ENCODE measurements around the gene RIMKLB. TPM values are rescaled to one million over a fixed set of nuclear protein-coding genes. Genes with fewer than 3 reads are reported as not detected.

RIMKLB gene
- total and polyA plus RNA-seq, 2 of the 4 experiments (the other 2 are of a cell fraction): 12.5 to 18.8 TPM

DNA sequence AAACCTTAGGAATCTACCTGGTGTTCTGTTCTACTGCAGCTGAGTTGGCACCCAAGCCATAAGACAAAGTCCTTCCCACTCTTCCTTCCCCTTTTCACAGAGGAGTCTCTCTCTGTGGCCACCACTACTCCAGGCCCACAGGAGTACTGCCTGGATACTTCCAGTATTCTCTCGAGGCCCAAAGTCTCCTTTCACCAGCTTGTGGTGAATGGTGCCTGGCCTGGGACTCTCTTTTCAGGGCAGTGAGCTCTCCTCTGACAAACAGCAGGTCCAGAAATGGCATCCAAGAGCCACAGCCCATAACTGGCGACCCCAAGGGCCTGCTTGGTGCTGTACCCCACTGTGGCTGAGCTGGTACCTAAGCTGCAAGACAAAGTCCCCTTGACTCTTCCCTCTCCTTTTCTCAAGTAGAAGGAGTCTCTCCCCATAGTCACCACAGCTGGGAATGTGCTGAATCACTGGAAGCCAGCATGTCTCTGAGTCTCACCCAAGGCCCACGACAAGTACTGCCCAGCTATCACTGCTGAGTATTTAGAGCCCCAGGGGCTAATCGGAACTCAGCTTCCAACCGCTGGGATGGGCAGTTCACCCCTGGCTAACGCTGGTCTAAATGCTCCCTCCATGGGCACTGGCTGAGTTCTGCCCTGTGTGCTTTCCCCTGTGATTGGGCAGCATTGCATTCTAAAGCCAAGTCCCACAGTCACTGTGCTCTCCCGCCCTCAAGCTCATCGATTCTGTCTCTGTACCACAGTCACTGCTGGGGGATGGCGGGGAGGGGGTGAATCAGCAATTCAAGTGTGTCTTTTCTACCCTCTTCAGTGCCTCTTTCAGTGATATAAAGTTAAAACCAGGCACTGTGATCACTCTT is 130.7 kb downstream of the RIMKLB start:
- BruUV-seq (replicated peaks): no TSS peak
- Histone ChIP-seq H3K23ac (ENCODE audit: low read depth, low read length) (no peak overlapping the region), H4K5ac (ENCODE audit: low read depth, low read length) (no peak overlapping the region), H4K20me1 (ENCODE audit: insufficient read depth, low read length) (no peaks in the 10 kb centered on the region), H3K56ac (ENCODE audit: extremely low read depth, insufficient read depth, low read length) (no peak overlapping the region), H4K91ac (ENCODE audit: insufficient read depth, low read depth, low read length) (no peak overlapping the region), H2BK5ac (ENCODE audit: low read depth, low read length, poor library complexity, severe bottlenecking) (no peak overlapping the region), H3K14ac (replicated peaks; ENCODE audit: low read depth, low read length) (no peak overlapping the region), H3K79me1 (ENCODE audit: low read depth in 1 of 2, low read length in 2 of 2) (no peaks in the 10 kb centered on the region), H3K9me3 (ENCODE audit: control insufficient read depth, insufficient read depth, low read length) (no peaks in the 10 kb centered on the region), H2AK5ac (ENCODE audit: low read depth, low read length) (no peak overlapping the region), H4K8ac (ENCODE audit: low read depth in 2 of 2, low read length in 2 of 2) (no peak overlapping the region), H3K36me3 (ENCODE audit: control insufficient read depth, insufficient read depth, low read length) (no peaks in the 10 kb centered on the region), H3K27ac (ENCODE audit: insufficient read depth, low read length) (no peak overlapping the region), H3K27me3 (ENCODE audit: control insufficient read depth, insufficient read depth, low read length) (no peaks in the 10 kb centered on the region), H3K9ac (ENCODE audit: low read depth, low read length) (no peak overlapping the region), H2BK15ac (ENCODE audit: low read depth, low read length) (no peak overlapping the region), H3K18ac (ENCODE audit: low read depth, low read length) (no peak overlapping the region), H3K9me1 (ENCODE audit: insufficient read depth, low read length) (no peaks in the 10 kb centered on the region), H2BK20ac (ENCODE audit: low read depth, low read length) (no peak overlapping the region), H3K4ac (ENCODE audit: low read depth, low read length) (no peak overlapping the region), H3K4me3 (ENCODE audit: insufficient read depth, low read depth, low read length) (no peak overlapping the region), H3K4me2 (ENCODE audit: low read depth, low read length) (no peak overlapping the region), H3K4me1 (ENCODE audit: control insufficient read depth, insufficient read depth, low read length) (no peaks in the 10 kb centered on the region), H2AK9ac (replicated peaks; ENCODE audit: low read depth, low read length, poor library complexity) (no peak overlapping the region), H2AFZ (replicated peaks; ENCODE audit: low read length, poor library complexity) (no peak overlapping the region), H2BK120ac (ENCODE audit: low read depth, low read length) (no peak overlapping the region)
- DNase-seq (no peak), ATAC-seq (ENCODE audit: low read depth) (no peak)
- CTCF ChIA-PET: interaction anchor here (1.0 kb wide), 1 partner anchor 12 kb away, joined by 3 read pairs; no protein-coding TSS in a partner anchor
- dilution Hi-C loops (cut with HindIII; ENCODE audit: low sequenced_read_pairs, unreplicated experiment) (no loop called here), in situ Hi-C loops (cut with MboI; ENCODE audit: low sequenced_read_pairs) (no loop called here), intact Hi-C loops (cut with micrococcal nuclease) (loop anchor here (10.0 kb wide), 1 partner anchor 76 kb away; no protein-coding TSS in a partner anchor)
- POLR2A ChIA-PET (ENCODE audit: unreplicated experiment): interaction anchor here (0.6 kb wide), 1 partner anchor 210 kb away, joined by 3 read pairs; no protein-coding TSS in a partner anchor
- 53% methylated on average over 5 of the region's 9 CpGs; no CpG with 5 or more reads in 1 of the 2 experiments for WGBS, 2 experiments (ENCODE audit: extremely low coverage in 2 of 2, insufficient read length in 1 of 2)
- TF ChIP-seq MAZ (IDR thresholded peaks at IDR 0.05; ENCODE audit: borderline replicate concordance, low read depth, low read length): no peak
- TF ChIP-seq POLR2A (IDR thresholded peaks at IDR 0.05; ENCODE audit: low read depth, low read length): no peak
- TF ChIP-seq SMC3 (IDR thresholded peaks at IDR 0.05; ENCODE audit: low read depth, low read length): no peak
- TF ChIP-seq CHD1 (IDR thresholded peaks at IDR 0.05; ENCODE audit: low read depth, low read length): no peak
- TF ChIP-seq BHLHE40 (IDR thresholded peaks at IDR 0.05; ENCODE audit: low read depth, low read length): no peak
- TF ChIP-seq MXI1 (IDR thresholded peaks at IDR 0.05; ENCODE audit: borderline replicate concordance, low read depth, low read length): no peak
- TF ChIP-seq NFE2L2 (IDR thresholded peaks at IDR 0.05; ENCODE audit: low read depth, low read length): no peak
- TF ChIP-seq FOS (IDR thresholded peaks at IDR 0.05; ENCODE audit: low read depth, low read length): no peak
- TF ChIP-seq, protein P1, sequence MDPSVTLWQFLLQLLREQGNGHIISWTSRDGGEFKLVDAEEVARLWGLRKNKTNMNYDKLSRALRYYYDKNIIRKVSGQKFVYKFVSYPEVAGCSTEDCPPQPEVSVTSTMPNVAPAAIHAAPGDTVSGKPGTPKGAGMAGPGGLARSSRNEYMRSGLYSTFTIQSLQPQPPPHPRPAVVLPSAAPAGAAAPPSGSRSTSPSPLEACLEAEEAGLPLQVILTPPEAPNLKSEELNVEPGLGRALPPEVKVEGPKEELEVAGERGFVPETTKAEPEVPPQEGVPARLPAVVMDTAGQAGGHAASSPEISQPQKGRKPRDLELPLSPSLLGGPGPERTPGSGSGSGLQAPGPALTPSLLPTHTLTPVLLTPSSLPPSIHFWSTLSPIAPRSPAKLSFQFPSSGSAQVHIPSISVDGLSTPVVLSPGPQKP (IDR thresholded peaks at IDR 0.05; ENCODE audit: borderline replicate concordance, low read depth, low read length): no peak
- no peak for TF ChIP-seq RAD21 (IDR thresholded peaks at IDR 0.05; ENCODE audit: low read length)
- no peak for TF ChIP-seq RCOR1 (IDR thresholded peaks at IDR 0.05; ENCODE audit: insufficient replicate concordance, low read length)
- TF ChIP-seq, protein P2, sequence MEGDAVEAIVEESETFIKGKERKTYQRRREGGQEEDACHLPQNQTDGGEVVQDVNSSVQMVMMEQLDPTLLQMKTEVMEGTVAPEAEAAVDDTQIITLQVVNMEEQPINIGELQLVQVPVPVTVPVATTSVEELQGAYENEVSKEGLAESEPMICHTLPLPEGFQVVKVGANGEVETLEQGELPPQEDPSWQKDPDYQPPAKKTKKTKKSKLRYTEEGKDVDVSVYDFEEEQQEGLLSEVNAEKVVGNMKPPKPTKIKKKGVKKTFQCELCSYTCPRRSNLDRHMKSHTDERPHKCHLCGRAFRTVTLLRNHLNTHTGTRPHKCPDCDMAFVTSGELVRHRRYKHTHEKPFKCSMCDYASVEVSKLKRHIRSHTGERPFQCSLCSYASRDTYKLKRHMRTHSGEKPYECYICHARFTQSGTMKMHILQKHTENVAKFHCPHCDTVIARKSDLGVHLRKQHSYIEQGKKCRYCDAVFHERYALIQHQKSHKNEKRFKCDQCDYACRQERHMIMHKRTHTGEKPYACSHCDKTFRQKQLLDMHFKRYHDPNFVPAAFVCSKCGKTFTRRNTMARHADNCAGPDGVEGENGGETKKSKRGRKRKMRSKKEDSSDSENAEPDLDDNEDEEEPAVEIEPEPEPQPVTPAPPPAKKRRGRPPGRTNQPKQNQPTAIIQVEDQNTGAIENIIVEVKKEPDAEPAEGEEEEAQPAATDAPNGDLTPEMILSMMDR (conservative IDR thresholded peaks at IDR 0.05; ENCODE audit: low read depth, low read length): no peak
- no peak for TF ChIP-seq MAFK (IDR thresholded peaks at IDR 0.05; ENCODE audit: low read depth, low read length)
- no peak for TF ChIP-seq RFX5 (IDR thresholded peaks at IDR 0.05; ENCODE audit: low read depth, low read length)
- TF ChIP-seq, protein P3, sequence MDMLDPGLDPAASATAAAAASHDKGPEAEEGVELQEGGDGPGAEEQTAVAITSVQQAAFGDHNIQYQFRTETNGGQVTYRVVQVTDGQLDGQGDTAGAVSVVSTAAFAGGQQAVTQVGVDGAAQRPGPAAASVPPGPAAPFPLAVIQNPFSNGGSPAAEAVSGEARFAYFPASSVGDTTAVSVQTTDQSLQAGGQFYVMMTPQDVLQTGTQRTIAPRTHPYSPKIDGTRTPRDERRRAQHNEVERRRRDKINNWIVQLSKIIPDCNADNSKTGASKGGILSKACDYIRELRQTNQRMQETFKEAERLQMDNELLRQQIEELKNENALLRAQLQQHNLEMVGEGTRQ (IDR thresholded peaks at IDR 0.05; ENCODE audit: low read depth, low read length): no peak
